SU-DHL-6 (cell line): ENCODE measurements around the gene MITF.

Experiments
- H2AFZ ChIP-seq: fragments of 200-600 bp; sonication (generic); 2 replicates; pipeline ENCODE4 v1.6.1; 2014; ENCODE audit warnings: low read depth, mild to moderate bottlenecking, moderate library complexity, mixed read lengths, antibody characterized with exemption, low read length; ENCODE audit not compliant: severe bottlenecking
- H3F3A ChIP-seq: fragments of 200-600 bp; shearing (Covaris generic); 2 replicates; pipeline ENCODE4 v1.6.0; 2016; ENCODE audit warnings: antibody characterized with exemption, mild to moderate bottlenecking; ENCODE audit not compliant: insufficient read depth
- H3K27ac ChIP-seq: fragments of 200-600 bp; sonication (generic); 2 replicates; pipeline ENCODE4 v1.5.1; 2016; ENCODE audit warnings: low read depth, mild to moderate bottlenecking, low read length, moderate library complexity, mixed read lengths
- H3K27me3 ChIP-seq: fragments of 200-600 bp; sonication (generic), shearing (Covaris generic); 2 replicates; pipeline ENCODE4 v1.6.0; 2014; ENCODE audit warnings: mild to moderate bottlenecking, low read length
- H3K36me3 ChIP-seq: fragments of 200-600 bp; sonication (generic); 2 replicates; pipeline ENCODE4 v1.6.1; 2014; ENCODE audit warnings: mild to moderate bottlenecking, low read length, mixed read lengths
- H3K4me2 ChIP-seq: fragments of 300-600, 200-600 bp; shearing (Covaris generic), sonication (generic); 2 replicates; pipeline ENCODE4 v1.6.0; 2014; ENCODE audit warnings: low read length, low read depth, mild to moderate bottlenecking; ENCODE audit not compliant: poor library complexity, severe bottlenecking
- H3K4me3 ChIP-seq: fragments of 200-600 bp; sonication (generic); 2 replicates; pipeline ENCODE4 v1.5.1; 2014; ENCODE audit warnings: antibody characterized with exemption, low read length, mild to moderate bottlenecking, mixed read lengths; ENCODE audit not compliant: insufficient read depth, poor library complexity, severe bottlenecking
- H3K79me2 ChIP-seq: fragments of 200-600 bp; sonication (generic); 2 replicates; pipeline ENCODE4 v1.6.1; 2014; ENCODE audit warnings: mild to moderate bottlenecking, low read length, moderate library complexity; ENCODE audit not compliant: insufficient read depth
- H3K9ac ChIP-seq: fragments of 200-600 bp; sonication (generic); 2 replicates; pipeline ENCODE4 v1.7.0; 2014; ENCODE audit warnings: mild to moderate bottlenecking, low read length
- H3K9me2 ChIP-seq: fragments of 200-600 bp; sonication (generic); replicated peaks from 2 replicates; pipeline ENCODE4 v1.6.1; 2014; ENCODE audit warnings: low read length; ENCODE audit not compliant: insufficient read depth
- H3K9me3 ChIP-seq: fragments of 200-600 bp; sonication (generic); 2 replicates; pipeline ENCODE4 v1.6.1; 2014; ENCODE audit warnings: low read length, mixed read lengths; ENCODE audit not compliant: insufficient read depth
- H4K20me1 ChIP-seq: fragments of 200-600 bp; sonication (generic); 2 replicates; pipeline ENCODE4 v1.6.1; 2014; ENCODE audit warnings: low read depth, mild to moderate bottlenecking, antibody characterized with exemption, low read length, moderate library complexity, mixed read lengths
- EZH2phosphoT487 ChIP-seq: fragments of 200-600 bp; sonication (generic), shearing (Covaris generic); conservative IDR thresholded peaks from 2 replicates; pipeline ENCODE4 v1.6.1; 2018; ENCODE audit warnings: mild to moderate bottlenecking, antibody characterized with exemption, low read length, moderate library complexity, mixed read lengths
- TF ChIP-seq, protein P1 (sequence below): fragments of 200-600 bp; sonication (generic); IDR thresholded peaks from one replicate; pipeline ENCODE4 v1.5.1; 2017; ENCODE audit warnings: antibody characterized with exemption, mild to moderate bottlenecking, low read length, moderate library complexity; ENCODE audit not compliant: insufficient read depth, poor library complexity, severe bottlenecking

MITF gene

DNA sequence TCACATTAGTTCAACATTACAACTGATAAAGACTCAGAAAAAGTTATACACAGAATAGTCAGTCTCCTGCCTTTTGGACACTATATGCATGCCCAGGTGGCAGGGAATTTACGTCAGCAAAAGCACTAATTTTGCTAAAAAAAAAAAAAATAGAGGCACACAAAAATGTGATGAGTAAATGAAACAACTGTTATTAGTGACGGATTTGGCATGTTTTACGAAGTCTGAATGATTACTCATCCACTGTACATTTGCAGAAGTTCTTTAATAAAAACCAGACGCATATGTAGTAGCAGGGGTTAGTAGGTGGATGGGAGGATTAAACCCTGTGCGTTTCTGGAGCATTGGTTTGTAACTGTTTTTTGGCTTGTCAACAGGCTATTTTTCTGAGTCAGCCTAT, 99.0 kb downstream of the MITF start:
- Histone ChIP-seq H3K9ac (no peak overlapping the region), H3K4me3 (no peak overlapping the region)

DNA sequence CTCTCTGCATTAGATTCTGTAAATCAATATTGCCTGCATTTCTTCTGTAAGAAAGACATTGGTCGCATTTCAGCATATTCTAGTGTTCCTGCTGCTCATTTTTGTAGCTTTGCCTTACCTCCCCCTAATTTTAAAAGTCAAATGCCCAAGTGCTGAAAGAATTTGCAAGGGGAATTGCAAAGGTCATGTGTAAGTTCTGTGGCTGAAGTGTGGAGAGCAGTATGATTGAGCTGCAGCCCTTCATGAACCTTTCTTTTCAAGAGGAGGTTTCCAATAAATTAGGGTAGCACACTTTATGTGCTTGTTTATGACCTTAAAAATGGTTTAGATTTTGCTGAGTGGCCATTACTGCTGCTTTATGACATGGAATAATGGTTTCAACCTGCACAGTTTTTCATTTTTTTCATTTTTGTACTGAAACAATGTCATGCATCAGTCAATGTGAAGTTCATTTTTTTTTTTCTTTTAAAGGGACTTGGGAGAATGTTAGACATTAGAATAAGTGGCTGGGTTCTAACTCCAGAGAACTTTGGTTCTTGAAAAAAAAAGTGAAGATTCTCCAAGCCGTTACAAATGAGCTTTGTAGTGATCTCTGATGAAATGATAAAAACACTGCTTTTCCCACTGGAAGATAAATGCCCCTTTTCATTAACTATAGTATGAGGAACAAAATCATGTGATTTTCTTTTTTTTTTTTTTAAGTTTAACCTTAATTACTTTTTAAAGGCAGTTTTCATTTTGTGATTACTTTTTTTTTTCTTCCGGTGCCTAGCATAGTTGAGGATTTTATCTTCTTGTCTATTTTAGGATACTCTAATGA, 99.6 kb downstream of the MITF start:
- H3K27ac ChIP-seq, result no peak overlapping the region

More for the DNA sequence above, 99.0 kb downstream of the MITF start:
- H4K20me1 ChIP-seq, result no peaks in the 10 kb centered on the region
- no peaks in the 10 kb centered on the region for H3K9me2 ChIP-seq
- no peaks in the 10 kb centered on the region for H3K36me3 ChIP-seq
- no peak overlapping the region for H2AFZ ChIP-seq
- no peak overlapping the region for H3K27ac ChIP-seq
- H3K9me3 ChIP-seq, result no peaks in the 10 kb centered on the region
- H3K79me2 ChIP-seq, result no peaks in the 10 kb centered on the region
- no peak overlapping the region for H3K4me2 ChIP-seq
- H3K27me3 ChIP-seq, result no peaks in the 10 kb centered on the region
- no peaks in the 10 kb centered on the region for H3F3A ChIP-seq
- no peak for TF ChIP-seq EZH2phosphoT487
- TF ChIP-seq, protein P1, sequence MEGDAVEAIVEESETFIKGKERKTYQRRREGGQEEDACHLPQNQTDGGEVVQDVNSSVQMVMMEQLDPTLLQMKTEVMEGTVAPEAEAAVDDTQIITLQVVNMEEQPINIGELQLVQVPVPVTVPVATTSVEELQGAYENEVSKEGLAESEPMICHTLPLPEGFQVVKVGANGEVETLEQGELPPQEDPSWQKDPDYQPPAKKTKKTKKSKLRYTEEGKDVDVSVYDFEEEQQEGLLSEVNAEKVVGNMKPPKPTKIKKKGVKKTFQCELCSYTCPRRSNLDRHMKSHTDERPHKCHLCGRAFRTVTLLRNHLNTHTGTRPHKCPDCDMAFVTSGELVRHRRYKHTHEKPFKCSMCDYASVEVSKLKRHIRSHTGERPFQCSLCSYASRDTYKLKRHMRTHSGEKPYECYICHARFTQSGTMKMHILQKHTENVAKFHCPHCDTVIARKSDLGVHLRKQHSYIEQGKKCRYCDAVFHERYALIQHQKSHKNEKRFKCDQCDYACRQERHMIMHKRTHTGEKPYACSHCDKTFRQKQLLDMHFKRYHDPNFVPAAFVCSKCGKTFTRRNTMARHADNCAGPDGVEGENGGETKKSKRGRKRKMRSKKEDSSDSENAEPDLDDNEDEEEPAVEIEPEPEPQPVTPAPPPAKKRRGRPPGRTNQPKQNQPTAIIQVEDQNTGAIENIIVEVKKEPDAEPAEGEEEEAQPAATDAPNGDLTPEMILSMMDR, result no peak

DNA sequence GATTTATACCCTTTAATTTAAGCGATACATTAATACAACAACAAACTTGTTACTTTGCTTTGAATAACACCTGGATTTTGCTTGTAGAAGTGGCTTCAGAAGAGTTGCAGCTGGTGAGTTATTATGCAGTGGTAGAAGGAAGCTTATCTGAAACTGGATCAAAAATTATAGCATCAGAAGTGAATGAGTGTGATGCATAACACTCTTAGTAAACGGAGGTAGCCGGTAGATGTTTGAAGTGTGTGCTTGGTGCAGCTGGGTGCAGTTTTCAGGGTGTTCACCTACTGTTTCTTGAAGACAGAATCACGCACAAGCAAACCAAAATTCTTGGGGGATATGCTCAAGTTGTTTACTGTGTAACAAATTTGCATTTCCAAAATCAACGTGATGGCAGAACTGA, 103.1 kb downstream of the MITF start:
- TF ChIP-seq, protein P1, result no peak
- TF ChIP-seq EZH2phosphoT487, result no peak

More for the DNA sequence above, 99.6 kb downstream of the MITF start:
- H3K9me2 ChIP-seq, result no peaks in the 10 kb centered on the region
- H3K9me3 ChIP-seq, result no peaks in the 10 kb centered on the region
- no peaks in the 10 kb centered on the region for H3K79me2 ChIP-seq
- no peak overlapping the region for H3K4me3 ChIP-seq
- no peaks in the 10 kb centered on the region for H3K36me3 ChIP-seq
- H3K27me3 ChIP-seq, result no peaks in the 10 kb centered on the region
- no peak overlapping the region for H3K4me2 ChIP-seq
- H3F3A ChIP-seq, result no peaks in the 10 kb centered on the region
- no peak overlapping the region for H2AFZ ChIP-seq
- H3K9ac ChIP-seq, result no peak overlapping the region
- no peaks in the 10 kb centered on the region for H4K20me1 ChIP-seq
- TF ChIP-seq EZH2phosphoT487, result no peak
- TF ChIP-seq, protein P1, result no peak

More for the DNA sequence above, 103.1 kb downstream of the MITF start:
- H3F3A ChIP-seq, result no peaks in the 10 kb centered on the region
- H3K27ac ChIP-seq, result no peak overlapping the region
- H3K9ac ChIP-seq, result no peak overlapping the region
- H3K36me3 ChIP-seq, result no peaks in the 10 kb centered on the region
- no peaks in the 10 kb centered on the region for H4K20me1 ChIP-seq
- H3K9me3 ChIP-seq, result no peaks in the 10 kb centered on the region
- no peak overlapping the region for H3K4me2 ChIP-seq
- H3K9me2 ChIP-seq, result no peaks in the 10 kb centered on the region
- H3K27me3 ChIP-seq, result no peaks in the 10 kb centered on the region
- no peak overlapping the region for H2AFZ ChIP-seq
- H3K4me3 ChIP-seq, result no peak overlapping the region
- no peaks in the 10 kb centered on the region for H3K79me2 ChIP-seq
